Measurements from ENCODE around the gene HPSE2. TPM values are rescaled to one million over a fixed set of nuclear protein-coding genes. Genes with fewer than 3 reads are reported as not detected.

HPSE2 gene
- total and polyA plus RNA-seq, 2 experiments from 2014 or later: 0.10 to 0.24 TPM

DNA sequence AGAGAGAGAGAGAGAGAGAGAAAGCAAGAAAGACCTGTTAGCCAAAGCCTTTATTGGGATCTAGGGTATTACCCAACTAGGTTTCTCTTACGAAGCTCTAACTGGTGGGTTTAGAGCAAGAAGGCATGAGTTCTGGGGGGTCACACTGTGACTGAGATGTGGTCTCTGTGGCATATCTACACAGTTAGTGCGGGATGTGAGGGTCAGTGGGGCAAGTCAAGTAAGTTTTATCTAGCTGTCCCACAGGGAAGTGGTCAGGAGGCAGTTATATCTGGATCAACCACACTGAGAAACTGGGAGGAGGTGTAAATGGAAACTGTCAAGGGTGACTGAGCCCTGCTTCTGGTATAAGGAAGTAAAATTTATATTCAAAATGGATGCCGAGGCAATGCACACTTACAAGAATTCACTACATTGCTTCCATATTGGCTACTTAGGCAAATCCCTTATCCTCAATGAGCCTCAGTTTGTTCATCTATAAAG, 457.3 kb downstream of the HPSE2 start (continued):
- TF ChIP-seq, protein P1, sequence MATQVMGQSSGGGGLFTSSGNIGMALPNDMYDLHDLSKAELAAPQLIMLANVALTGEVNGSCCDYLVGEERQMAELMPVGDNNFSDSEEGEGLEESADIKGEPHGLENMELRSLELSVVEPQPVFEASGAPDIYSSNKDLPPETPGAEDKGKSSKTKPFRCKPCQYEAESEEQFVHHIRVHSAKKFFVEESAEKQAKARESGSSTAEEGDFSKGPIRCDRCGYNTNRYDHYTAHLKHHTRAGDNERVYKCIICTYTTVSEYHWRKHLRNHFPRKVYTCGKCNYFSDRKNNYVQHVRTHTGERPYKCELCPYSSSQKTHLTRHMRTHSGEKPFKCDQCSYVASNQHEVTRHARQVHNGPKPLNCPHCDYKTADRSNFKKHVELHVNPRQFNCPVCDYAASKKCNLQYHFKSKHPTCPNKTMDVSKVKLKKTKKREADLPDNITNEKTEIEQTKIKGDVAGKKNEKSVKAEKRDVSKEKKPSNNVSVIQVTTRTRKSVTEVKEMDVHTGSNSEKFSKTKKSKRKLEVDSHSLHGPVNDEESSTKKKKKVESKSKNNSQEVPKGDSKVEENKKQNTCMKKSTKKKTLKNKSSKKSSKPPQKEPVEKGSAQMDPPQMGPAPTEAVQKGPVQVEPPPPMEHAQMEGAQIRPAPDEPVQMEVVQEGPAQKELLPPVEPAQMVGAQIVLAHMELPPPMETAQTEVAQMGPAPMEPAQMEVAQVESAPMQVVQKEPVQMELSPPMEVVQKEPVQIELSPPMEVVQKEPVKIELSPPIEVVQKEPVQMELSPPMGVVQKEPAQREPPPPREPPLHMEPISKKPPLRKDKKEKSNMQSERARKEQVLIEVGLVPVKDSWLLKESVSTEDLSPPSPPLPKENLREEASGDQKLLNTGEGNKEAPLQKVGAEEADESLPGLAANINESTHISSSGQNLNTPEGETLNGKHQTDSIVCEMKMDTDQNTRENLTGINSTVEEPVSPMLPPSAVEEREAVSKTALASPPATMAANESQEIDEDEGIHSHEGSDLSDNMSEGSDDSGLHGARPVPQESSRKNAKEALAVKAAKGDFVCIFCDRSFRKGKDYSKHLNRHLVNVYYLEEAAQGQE (IDR thresholded peaks at IDR 0.05; ENCODE audit: unreplicated experiment): no peak
- TF ChIP-seq NANOG (IDR thresholded peaks at IDR 0.05; ENCODE audit: borderline replicate concordance): no peak
- TF ChIP-seq CREB1 (CRISPR knock-in tag; IDR thresholded peaks at IDR 0.05; ENCODE audit: low read depth): no peak
- no peak for TF ChIP-seq STAT1 (IDR thresholded peaks at IDR 0.05; ENCODE audit: unreplicated experiment)
- TF ChIP-seq, protein P2, sequence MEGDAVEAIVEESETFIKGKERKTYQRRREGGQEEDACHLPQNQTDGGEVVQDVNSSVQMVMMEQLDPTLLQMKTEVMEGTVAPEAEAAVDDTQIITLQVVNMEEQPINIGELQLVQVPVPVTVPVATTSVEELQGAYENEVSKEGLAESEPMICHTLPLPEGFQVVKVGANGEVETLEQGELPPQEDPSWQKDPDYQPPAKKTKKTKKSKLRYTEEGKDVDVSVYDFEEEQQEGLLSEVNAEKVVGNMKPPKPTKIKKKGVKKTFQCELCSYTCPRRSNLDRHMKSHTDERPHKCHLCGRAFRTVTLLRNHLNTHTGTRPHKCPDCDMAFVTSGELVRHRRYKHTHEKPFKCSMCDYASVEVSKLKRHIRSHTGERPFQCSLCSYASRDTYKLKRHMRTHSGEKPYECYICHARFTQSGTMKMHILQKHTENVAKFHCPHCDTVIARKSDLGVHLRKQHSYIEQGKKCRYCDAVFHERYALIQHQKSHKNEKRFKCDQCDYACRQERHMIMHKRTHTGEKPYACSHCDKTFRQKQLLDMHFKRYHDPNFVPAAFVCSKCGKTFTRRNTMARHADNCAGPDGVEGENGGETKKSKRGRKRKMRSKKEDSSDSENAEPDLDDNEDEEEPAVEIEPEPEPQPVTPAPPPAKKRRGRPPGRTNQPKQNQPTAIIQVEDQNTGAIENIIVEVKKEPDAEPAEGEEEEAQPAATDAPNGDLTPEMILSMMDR (conservative IDR thresholded peaks at IDR 0.05; ENCODE audit: low read depth in 2 of 2): no peak
- no peak for TF ChIP-seq ZNF331 (CRISPR knock-in tag; IDR thresholded peaks at IDR 0.05; ENCODE audit: low read depth)
- TF ChIP-seq JUNB (IDR thresholded peaks at IDR 0.05; ENCODE audit: unreplicated experiment): no peak
- no peak for TF ChIP-seq POLR2AphosphoS5 (IDR thresholded peaks at IDR 0.05; ENCODE audit: low read depth)
- no peak for TF ChIP-seq EZH2phosphoT487 (IDR thresholded peaks at IDR 0.05; ENCODE audit: unreplicated experiment)

DNA sequence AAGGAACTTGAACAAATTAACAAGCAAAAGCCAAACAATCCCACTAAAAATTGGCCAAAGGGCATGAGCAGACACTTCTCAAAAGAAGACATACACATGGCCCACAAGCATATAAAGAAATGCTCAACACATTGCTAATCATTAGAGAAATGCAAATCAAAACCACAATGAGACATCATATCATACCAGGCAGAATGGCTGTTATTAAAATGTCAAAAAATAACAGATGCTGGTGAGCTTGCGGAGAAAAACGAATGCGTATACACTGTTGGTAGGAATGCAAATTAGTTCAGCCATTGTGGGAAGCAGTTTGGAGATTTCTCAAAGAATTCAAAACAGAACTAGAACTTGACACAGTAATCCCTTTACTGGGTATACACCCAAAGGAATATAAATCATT, 477.2 kb downstream of the HPSE2 start:
- no peak overlapping the region for H2AFZ ChIP-seq
- H3K36me3 ChIP-seq (ENCODE audit: insufficient read depth): no peaks in the 10 kb centered on the region
- Mint-ChIP-seq H3K27ac (no peak overlapping the region), H3K4me1 (no peaks in the 10 kb centered on the region), H3K4me3 (no peak overlapping the region), H3K36me3 (ENCODE audit: low read depth) (no peaks in the 10 kb centered on the region), H3K27me3 (ENCODE audit: insufficient read depth, low read depth, poor library complexity) (no peaks in the 10 kb centered on the region), H3K9me3 (no peaks in the 10 kb centered on the region)
- no peak overlapping the region for H3K4me3 ChIP-seq
- no peaks in the 10 kb centered on the region for H3F3A ChIP-seq (replicated peaks; ENCODE audit: low read depth)
- no peaks in the 10 kb centered on the region for H3K27me3 ChIP-seq (ENCODE audit: insufficient read depth)
- H3K27ac ChIP-seq (ENCODE audit: low read depth): no peak overlapping the region
- H3K79me2 ChIP-seq (replicated peaks; ENCODE audit: insufficient read depth): no peaks in the 10 kb centered on the region
- H3K9me2 ChIP-seq (ENCODE audit: insufficient read depth): no peaks in the 10 kb centered on the region
- no peak for ATAC-seq
- no peak overlapping the region for H3K4me2 ChIP-seq
- H4K20me1 ChIP-seq (replicated peaks; ENCODE audit: insufficient read depth): no peaks in the 10 kb centered on the region
- TF ChIP-seq CREB1 (CRISPR knock-in tag; IDR thresholded peaks at IDR 0.05; ENCODE audit: low read depth) (no peak), ZNF331 (CRISPR knock-in tag; IDR thresholded peaks at IDR 0.05; ENCODE audit: low read depth) (no peak), JUNB (IDR thresholded peaks at IDR 0.05; ENCODE audit: unreplicated experiment) (no peak), STAT1 (IDR thresholded peaks at IDR 0.05; ENCODE audit: unreplicated experiment) (no peak), EZH2 (IDR thresholded peaks at IDR 0.05; ENCODE audit: low read depth, unreplicated experiment) (no peak), NANOG (IDR thresholded peaks at IDR 0.05; ENCODE audit: borderline replicate concordance) (no peak)
- TF ChIP-seq, protein P2 (conservative IDR thresholded peaks at IDR 0.05; ENCODE audit: low read depth in 2 of 2): no peak
- TF ChIP-seq, protein P3, sequence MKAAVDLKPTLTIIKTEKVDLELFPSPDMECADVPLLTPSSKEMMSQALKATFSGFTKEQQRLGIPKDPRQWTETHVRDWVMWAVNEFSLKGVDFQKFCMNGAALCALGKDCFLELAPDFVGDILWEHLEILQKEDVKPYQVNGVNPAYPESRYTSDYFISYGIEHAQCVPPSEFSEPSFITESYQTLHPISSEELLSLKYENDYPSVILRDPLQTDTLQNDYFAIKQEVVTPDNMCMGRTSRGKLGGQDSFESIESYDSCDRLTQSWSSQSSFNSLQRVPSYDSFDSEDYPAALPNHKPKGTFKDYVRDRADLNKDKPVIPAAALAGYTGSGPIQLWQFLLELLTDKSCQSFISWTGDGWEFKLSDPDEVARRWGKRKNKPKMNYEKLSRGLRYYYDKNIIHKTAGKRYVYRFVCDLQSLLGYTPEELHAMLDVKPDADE (IDR thresholded peaks at IDR 0.05): no peak
- H3K4me1 ChIP-seq (ENCODE audit: insufficient read depth): no peaks in the 10 kb centered on the region
- DNase-seq (ENCODE audit: low spot score): no peak

Measured in GM23338 (cell line).